HG02852 (cell line): Measurements from ENCODE around the gene CYP51A1.
"Not testable (repeated sequence)": the region's sequence is repeated elsewhere in the genome, so short reads cannot be mapped to it uniquely, and the experiment has no call there.

Experiments used
- ATAC-seq: cut with Tn5 transposase; IDR thresholded peaks from one replicate; pipeline ENCODE4 v1.9.1; 2021; ENCODE audit warnings: mild to moderate bottlenecking, moderate library complexity; ENCODE audit not compliant: unreplicated experiment

The CYP51A1 gene

GRCh38 chr7:92134271-92135051 lies at the start of gene CYP51A1:
Gene CYP51A1 (minus strand): TSS chr7:92134477. CDS start chr7:92134364, 113 bp downstream.
- ATAC-seq, result peak; percentile 87

GRCh38 chr7:92178928-92179924 lies 44.9 kb upstream of the CYP51A1 start, which contains the start of gene LRRD1:
Gene LRRD1 (minus strand): TSS chr7:92179142. CDS start chr7:92165202, 13,940 bp downstream.
- ATAC-seq, result peak; percentile 99

GRCh38 chr7:92177362-92177761 lies 43.1 kb upstream of the CYP51A1 start:
- no peak for ATAC-seq

- not testable (repeated sequence) for ATAC-seq
These were observed 35.3 kb upstream of the CYP51A1 start for GRCh38 chr7:92169529-92169928.

GRCh38 chr7:92161271-92161670 lies 27.0 kb upstream of the CYP51A1 start:
- no peak for ATAC-seq

GRCh38 chr7:92158660-92159575 lies 24.6 kb upstream of the CYP51A1 start:
- peak; percentile 88 for ATAC-seq

- no peak for ATAC-seq
These were observed 22.7 kb upstream of the CYP51A1 start for GRCh38 chr7:92156990-92157389.

GRCh38 chr7:92155108-92155739 lies 20.9 kb upstream of the CYP51A1 start:
- ATAC-seq, result no peak

GRCh38 chr7:92150450-92151017 lies 16.3 kb upstream of the CYP51A1 start:
- ATAC-seq, result no peak

- no peak for ATAC-seq
These were observed 15.5 kb upstream of the CYP51A1 start for GRCh38 chr7:92149736-92150239.

GRCh38 chr7:92143192-92143880 lies 9.1 kb upstream of the CYP51A1 start:
- not testable (repeated sequence) for ATAC-seq

GRCh38 chr7:92142791-92143190 lies 8.5 kb upstream of the CYP51A1 start:
- not testable (repeated sequence) for ATAC-seq

- no peak for ATAC-seq
These were observed 6.9 kb upstream of the CYP51A1 start for GRCh38 chr7:92141161-92141560.

- no peak for ATAC-seq
These were observed 3.3 kb upstream of the CYP51A1 start for GRCh38 chr7:92137557-92137956.

GRCh38 chr7:92135052-92135889 lies 994 bp upstream of the CYP51A1 start:
- ATAC-seq, result no peak

GRCh38 chr7:92133737-92134270 lies 473 bp downstream of the CYP51A1 start:
- peak; percentile 26 for ATAC-seq

- peak; percentile 8 for ATAC-seq
These were observed 1.0 kb downstream of the CYP51A1 start for GRCh38 chr7:92133133-92133736.
